ENCODE results near the gene DOCK4.
"Not testable (repeated sequence)": the region's sequence is repeated elsewhere in the genome, so short reads cannot be mapped to it uniquely, and the experiment has no call there.

Gene DOCK4

GRCh38 chr7:112132051-112132694 is 74.0 kb downstream of the DOCK4 start:
- DNase-seq, result no peak

DNA sequence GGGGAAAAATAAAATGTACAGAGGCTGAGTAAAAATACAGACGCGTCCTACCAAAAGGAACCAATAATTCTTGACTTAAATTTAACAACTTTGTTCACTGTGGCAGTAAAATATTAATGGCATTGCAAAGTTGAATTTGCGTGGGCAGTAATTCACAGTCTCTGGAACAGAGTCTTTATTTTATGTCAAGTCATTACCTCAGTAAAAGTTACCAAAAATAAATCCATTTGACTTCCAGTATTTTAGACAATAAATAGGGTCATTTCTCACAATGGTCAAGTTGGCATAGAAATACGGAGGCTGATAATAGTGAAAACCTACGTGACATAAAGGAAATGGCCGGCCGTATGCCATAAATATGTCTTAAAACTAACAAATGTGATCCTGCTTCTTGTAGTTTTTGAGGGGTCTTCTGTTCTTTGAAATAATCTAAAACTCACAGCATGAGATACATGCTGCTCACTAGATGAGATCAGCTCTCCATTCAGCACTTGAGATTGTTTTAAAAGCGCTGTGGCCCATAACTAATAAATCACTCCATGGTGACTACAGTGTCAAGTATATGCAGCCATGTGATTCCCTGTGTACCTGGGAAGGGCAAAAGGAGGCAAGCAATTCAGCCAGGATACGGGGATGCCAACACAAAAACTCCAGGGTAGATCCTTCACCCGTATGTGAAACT is 75.3 kb downstream of the DOCK4 start:
- DNase-seq, result no peak

DNA sequence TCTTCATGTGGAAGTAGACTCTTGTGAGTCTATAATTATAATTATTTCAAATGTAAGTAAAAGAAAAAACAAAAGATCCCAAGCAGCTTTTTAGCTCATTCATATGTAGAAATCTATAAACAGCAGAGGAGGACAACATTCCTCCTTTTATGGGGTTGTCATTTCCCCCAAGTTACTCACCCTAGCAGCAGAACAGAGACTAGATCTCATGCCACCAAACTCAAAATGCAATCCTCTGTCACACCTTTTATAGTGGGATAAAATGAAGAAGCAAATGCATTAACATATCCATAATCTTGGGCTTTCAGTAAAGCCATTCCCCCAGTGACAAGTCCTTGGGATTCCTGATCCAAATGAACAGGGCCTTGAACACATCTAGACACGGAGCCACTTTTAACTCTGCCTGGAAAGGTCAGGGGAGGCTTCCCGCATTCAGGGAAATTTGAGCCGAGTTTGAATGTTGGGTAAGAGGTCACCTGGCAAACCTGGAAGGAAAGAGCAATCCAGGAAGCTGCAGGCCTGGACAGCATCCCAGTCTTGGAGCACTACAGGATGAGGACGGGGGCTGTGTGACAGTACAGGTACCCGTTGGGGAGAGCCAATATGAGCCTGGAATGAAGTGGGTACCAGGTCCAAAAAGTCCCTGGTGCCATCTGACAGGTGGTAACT is 76.4 kb downstream of the DOCK4 start:
- no peak for DNase-seq

- not testable (repeated sequence) for DNase-seq
Observed at GRCh38 chr7:112128461-112129425, 77.5 kb downstream of the DOCK4 start.

GRCh38 chr7:112128041-112128440 is 78.2 kb downstream of the DOCK4 start:
- DNase-seq, result not testable (repeated sequence)

DNA sequence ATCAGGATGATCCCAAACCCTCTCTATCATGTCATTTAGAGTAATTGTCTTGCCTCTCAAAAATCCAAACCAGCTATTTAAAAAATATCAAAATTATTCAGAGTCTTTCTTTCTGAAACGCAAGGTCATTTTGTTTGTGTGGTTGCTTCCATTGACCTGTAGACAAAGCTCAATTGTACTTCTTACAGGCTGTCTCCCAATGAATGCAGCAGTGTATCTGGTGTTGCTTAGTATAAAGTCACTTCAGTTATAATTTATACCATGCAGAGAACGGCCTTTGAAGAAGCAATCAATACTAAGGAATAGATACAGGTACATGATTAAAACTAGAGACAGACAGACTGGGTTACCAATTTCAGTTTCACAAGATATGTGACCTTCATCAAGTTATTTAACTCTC is 80.9 kb downstream of the DOCK4 start:
- DNase-seq, result no peak

GRCh38 chr7:112124061-112124766 is 82.0 kb downstream of the DOCK4 start:
- no peak for DNase-seq

DNA sequence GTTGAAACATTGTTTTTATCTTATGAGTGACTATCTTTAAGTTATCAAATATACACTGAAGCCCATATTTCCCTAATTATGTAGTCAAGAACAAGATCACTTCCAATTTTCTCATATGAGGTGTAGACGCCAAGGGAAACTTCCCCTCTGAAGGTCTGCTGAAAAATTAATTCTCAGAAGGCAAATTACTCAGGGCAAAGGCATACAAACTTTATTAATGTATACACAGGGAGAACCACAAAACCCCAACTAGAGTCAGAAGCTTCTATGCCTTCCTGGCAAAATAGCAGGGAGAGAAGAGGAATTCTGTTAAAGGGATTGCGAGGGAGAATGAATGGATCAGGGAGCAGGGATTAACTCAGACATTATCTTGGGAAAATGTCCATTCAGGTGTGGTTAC is 83.4 kb downstream of the DOCK4 start:
- no peak for DNase-seq

DNA sequence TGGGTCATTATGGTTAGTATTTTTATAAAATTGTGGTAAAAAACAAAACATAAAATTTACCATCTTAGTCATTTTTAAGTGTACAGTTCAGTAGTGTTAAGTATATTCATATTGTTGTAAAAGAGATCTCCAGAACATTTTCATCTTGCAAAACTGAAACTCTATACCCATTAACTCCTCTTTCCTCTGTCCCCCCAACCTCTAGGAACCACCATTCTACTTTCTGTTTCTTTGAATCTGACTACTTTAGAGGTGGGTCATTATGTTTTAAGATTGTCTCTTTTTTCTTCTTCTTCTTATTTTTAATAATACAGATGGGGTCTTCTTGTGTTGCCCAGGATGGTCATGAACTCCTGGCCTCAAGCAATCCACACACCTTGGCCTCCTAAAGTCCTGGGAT is 84.1 kb downstream of the DOCK4 start:
- no peak for DNase-seq

DNA sequence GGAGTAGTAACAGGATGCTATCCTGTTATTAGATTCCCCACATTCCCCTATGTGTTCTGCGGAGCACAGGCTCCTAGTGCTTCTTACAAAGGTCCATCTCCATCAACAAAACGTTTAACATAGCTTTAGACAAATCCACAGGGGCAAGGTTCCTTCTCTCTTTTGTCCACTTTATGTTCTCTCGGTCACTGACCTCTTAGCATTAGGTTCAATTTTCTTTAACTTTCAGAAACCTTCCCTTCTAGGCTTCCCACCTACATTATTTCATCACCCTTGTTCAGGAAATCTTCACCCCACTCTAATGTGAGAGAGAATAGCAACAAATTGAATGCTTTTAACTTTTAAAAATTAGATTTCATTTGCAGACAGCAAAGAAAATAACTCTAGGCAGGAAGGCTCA is 84.9 kb downstream of the DOCK4 start:
- DNase-seq, result no peak

- no peak for DNase-seq
Observed at GRCh38 chr7:112120696-112121217, 85.4 kb downstream of the DOCK4 start.

DNA sequence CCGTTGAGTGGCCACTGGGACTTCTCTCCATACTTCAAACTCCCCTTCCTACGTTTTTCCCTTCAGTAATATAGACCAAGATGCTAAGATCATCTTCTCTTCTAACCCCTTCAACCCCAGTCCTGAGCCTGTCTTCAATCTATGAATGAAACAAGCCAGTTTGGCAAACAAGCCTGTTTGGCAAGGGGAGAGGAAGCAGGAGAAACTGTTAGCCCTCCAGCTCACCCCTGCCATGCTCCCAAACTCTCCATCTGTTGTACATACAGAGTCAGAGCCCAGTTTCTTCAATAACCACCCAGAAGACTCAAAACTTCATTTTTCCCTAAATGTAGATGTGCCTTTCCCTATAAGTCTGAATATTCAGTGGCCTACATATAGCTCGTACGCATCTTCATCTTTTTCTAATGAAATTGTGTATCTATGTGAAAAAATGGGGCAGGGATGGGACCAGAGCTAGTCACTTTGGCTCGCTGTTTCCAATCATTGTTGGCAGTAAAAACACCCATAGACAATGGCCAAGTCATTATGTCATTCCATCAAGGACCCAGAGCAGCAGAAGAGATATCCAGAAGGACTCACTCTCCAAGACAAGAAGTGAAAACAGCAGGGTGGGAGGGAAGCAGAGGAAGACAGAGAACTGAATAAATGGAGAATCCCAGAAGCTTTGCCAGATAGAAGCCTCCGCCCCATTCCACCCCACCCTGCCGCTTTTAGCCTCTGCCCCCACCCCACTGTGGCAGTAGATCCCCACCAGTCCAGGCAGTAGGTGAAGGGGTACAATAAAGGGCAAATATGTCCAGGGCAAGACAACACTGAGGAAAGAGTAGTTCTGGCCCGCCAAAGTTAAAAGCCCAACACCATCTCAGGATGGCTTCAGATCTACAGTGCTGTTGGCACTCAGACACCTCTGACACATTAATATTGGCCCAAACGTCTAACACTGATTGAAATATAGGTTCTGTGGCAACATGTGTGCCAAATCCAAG is 87.3 kb downstream of the DOCK4 start:
- no peak for DNase-seq

DNA sequence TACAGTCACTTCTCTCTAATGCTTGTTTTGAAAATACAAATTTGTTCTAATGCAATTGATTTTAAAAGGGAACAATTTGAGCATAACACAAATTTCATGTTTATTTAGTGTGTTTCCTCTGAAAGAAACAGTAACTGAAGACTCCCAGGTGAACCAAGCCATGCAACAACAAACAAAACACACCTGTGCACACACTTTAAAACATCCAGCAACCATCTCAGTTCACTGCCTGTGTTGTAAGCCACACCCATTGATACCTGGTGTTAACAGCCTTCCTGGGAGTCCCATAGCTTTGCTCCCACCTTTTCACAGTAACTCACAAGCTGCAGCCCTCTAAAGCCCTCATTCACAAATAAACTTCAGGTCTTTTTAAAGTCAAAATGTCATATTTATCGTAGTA is 89.3 kb downstream of the DOCK4 start:
- no peak for DNase-seq

DNA sequence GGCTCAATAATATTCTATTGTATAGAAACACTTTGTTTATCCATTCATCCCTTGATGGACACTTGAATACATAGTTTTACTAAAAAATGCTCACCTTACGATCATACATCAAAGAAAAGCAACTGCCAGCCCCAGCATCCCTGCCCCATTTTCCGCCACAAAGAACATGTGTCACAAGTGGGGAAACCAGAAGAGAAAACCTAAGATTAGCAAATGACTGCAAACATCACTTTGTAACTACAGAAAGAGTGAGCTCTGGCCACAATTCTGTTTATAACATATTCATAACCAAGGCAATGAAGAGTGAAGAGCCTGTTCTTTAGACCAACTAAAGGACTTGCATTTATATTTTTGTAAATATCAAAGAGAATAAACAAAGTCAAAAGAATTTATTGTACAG is 89.8 kb downstream of the DOCK4 start:
- no peak for DNase-seq

DNA sequence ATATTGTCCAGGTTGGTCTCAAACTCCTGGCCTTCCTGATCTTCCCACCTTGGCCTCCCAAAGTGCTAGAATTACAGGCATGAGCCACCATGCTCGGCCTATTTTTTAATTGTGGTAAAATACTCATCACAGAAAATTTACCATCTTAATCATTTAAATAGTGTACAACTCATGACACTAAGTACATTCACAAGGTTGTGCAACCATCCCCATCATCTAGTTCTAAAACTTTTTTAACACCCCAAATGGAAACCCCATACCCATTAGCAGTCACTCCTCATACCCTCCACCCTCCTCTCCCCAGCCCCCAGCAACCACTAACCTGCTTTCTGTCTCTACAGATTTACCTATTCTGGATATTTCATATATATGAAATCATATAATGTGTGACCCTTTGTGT is 90.3 kb downstream of the DOCK4 start:
- no peak for DNase-seq

DNA sequence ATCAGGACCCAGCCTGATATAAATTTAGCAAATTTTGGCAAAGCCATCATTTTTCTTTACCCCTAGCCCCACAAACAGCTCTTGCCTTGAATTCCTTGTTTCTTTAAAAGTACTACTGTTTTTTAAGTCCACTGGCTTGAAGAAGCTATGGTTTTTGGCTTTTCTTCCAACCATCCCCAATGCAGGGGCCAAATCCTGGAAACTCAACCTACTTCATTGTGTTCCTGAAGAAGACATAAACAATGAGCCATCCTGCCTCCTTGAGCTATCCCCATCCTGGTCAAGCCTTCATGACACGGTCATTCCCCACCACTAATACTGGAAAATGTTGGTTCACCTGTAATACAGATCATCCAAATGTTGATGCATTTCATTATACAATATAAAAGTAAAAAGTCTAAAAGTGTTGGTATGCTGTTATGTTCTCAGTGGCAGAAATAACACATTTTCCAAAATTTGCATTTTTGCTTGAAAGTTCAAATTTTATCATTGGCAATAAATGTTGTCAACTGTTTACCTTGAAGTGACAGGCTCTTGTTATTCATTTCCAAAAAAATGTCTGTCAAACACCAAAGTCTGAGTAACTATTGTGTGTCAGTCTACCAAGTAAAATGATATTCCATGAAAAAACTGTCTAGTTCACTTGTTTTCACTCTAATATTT is 92.2 kb downstream of the DOCK4 start:
- no peak for DNase-seq

GRCh38 chr7:112112822-112113255 is 93.4 kb downstream of the DOCK4 start:
- DNase-seq, result no peak

DNA sequence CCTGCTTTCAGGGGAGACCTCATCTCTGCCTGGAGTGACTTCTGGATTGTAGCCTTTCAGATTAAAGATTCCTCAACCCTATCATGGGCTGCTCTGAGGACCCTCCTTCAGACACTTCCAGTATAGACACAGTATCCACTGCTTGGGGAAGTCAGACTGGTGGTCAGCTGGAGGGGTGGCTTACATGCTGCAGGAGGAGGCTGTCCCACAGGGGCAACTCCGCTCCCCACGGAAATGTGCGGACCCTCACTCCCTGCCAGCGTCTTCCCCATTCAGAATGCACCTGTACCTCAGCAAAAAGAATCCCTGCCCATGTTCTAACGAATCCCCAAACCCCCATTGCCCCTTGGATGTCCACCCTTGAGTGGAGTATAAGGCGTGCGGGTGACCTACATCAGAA is 95.5 kb downstream of the DOCK4 start:
- no peak for DNase-seq

DNA sequence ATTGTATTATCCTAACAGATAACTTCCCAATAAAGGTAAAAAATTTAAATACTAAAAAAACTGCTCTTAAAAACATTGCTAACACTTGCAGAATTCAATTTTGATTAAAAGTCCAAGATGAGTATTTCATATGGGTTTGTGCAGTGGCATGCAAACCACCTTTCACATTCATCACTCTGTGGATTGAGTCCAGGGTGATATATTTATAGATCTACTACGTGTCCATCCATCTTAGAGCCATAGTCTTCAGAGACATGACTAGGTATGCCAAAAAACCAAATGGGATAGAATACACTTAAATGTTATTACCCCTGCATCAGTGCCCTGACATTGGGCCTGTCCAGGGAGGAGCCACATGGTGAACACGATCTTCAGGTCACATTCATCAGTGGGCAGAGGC is 96.0 kb downstream of the DOCK4 start:
- DNase-seq, result no peak

DNA sequence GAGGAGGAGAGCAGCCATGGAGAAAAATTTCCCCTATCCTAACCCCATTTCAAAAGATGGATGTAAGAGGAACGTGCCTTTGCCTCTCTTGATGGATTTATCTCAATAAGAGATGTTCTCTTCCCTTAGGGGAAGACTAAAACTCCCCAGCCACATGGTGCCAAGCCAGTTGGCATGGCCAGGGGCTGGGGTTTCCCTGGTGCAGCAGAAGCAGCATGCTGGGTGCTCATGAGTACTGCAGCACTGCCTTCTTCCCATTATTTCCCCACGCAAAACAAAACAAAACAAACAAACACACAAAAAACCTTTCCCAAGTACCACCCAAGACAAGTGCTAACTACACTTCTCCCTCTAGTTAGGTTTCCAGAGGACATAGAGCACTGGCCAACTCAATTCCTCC is 97.2 kb downstream of the DOCK4 start:
- no peak for DNase-seq

All from T-helper 1 cell (primary cell).